Karpas-422 (cell line): ENCODE measurements around the gene GAPT. TPM values are rescaled to one million over a fixed set of nuclear protein-coding genes. Genes with fewer than 3 reads are reported as not detected.

Experiments
- DNase-seq: peaks from one replicate; pipeline ENCODE4 v3.0.0-alpha.2; 2015
- H2AFZ ChIP-seq: fragments of 200-600 bp; sonication (generic); 2 replicates; pipeline ENCODE4 v1.6.1; 2014; ENCODE audit warnings: antibody characterized with exemption, low read length, mixed read lengths
- H3K27ac ChIP-seq: fragments of 200-600 bp; sonication (generic); 2 replicates; pipeline ENCODE4 v1.5.1; 2014; ENCODE audit warnings: mild to moderate bottlenecking, low read length, moderate library complexity
- H3K27me3 ChIP-seq: fragments of 200-600 bp; sonication (generic); 2 replicates; pipeline ENCODE4 v1.6.1; 2014; ENCODE audit warnings: low read length, mixed read lengths
- H3K36me3 ChIP-seq: fragments of 200-600 bp; sonication (generic); 2 replicates; pipeline ENCODE4 v1.6.1; 2014; ENCODE audit warnings: low read length, mixed read lengths; ENCODE audit not compliant: insufficient read depth
- H3K4me1 ChIP-seq: fragments of 200-600 bp; sonication (generic); 2 replicates; pipeline ENCODE4 v1.6.1; 2014; ENCODE audit warnings: mild to moderate bottlenecking, low read length, mixed read lengths
- H3K4me2 ChIP-seq: fragments of 200-600 bp; sonication (generic); 2 replicates; pipeline ENCODE4 v1.6.1; 2014; ENCODE audit warnings: low read length, low read depth, mild to moderate bottlenecking; ENCODE audit not compliant: poor library complexity, severe bottlenecking
- H3K4me3 ChIP-seq: fragments of 200-600 bp; sonication (generic); 2 replicates; pipeline ENCODE4 v1.5.1; 2014; ENCODE audit warnings: mild to moderate bottlenecking, antibody characterized with exemption, low read length, mixed read lengths
- H3K79me2 ChIP-seq: fragments of 200-600 bp; sonication (generic); 2 replicates; pipeline ENCODE4 v1.6.1; 2014; ENCODE audit warnings: mild to moderate bottlenecking, low read length, mixed read lengths
- H3K9ac ChIP-seq: fragments of 200-600 bp; sonication (generic); 2 replicates; pipeline ENCODE4 v1.6.0; 2014; ENCODE audit warnings: low read length
- H3K9me2 ChIP-seq: fragments of 200-600 bp; sonication (generic), shearing (Covaris generic); replicated peaks from 2 replicates; pipeline ENCODE4 v1.6.0; 2014; ENCODE audit warnings: mild to moderate bottlenecking, low read length, moderate library complexity; ENCODE audit not compliant: insufficient read depth
- H3K9me3 ChIP-seq: fragments of 300-700, 200-600 bp; sonication (generic); 2 replicates; pipeline ENCODE4 v1.6.1; 2014; ENCODE audit warnings: low read length, mixed read lengths
- H4K20me1 ChIP-seq: fragments of 200-600 bp; sonication (generic); 2 replicates; pipeline ENCODE4 v1.6.1; 2014; ENCODE audit warnings: mild to moderate bottlenecking, antibody characterized with exemption, low read length, low read depth; ENCODE audit not compliant: insufficient read depth
- total RNA-seq: library from RNA; depleted of rRNA; stranded (reverse); fragments of >200 nt; shearing (Covaris generic); gene quantifications from 2 replicates; pipeline ENCODE4 v1.2.3, GENCODE V29; 2014; ENCODE audit warnings: low replicate concordance

Gene GAPT
- total RNA-seq, 1 experiment from 2014 or later = 17.8 TPM

DNA sequence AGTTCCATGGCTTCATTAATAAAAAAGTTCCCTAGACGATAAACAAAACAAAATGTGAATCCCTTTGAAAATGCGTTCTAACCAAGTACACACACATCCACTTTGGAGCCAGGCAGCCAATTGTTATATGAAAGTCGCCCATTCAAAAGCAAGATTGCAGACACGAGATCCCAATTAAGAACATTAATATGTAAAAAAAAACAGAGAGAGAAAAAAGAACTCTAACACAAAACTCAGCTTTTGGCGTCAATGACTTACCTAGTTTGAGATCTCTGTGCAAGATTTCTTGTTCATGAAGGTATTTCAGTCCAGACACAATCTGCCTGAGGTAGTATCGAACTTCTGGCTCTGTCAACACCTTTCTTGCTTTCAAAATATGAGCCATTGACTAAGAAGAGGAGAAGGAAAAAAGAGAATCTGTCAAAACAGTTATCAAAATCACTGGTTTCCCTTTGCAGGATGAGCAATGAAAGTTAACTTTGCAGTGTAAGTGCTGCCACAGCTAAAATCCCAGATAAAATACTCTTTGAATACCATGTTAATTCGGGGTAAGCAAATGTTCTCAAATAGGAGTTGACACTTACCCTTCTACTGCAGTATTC lies 33.0 kb upstream of the GAPT start:
- Histone ChIP-seq H4K20me1 (no peaks in the 10 kb centered on the region), H3K4me3 (no peak overlapping the region), H3K27me3 (no peaks in the 10 kb centered on the region), H3K4me2 (no peak overlapping the region), H3K27ac (no peak overlapping the region), H3K9me2 (no peaks in the 10 kb centered on the region), H3K4me1 (peaks cover 9% of the 10 kb centered on the region), H3K9me3 (no peaks in the 10 kb centered on the region), H3K36me3 (no peaks in the 10 kb centered on the region), H3K79me2 (no peaks in the 10 kb centered on the region), H2AFZ (no peak overlapping the region), H3K9ac (no peak overlapping the region)
- DNase-seq = no peak

DNA sequence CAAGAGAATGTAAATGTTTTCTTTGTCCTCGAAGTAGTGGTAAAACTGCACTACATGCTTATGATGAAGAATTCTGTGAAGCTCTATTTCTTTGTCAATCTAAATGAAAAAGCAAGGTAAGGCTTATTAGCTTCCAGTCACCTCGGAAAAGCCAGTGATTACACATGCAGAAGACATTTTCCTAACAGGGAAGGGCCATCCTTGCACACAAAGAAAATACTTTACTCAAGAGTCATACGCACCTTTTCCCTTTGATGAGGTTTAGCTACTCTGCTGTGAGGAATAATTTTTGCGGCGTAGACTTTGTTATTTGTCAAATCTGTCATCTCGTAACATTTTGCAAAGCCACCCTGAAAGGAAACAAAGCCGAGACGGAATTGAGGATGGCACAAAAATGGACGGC lies 32.5 kb upstream of the GAPT start:
- Histone ChIP-seq H3K4me1 (peaks cover 9% of the 10 kb centered on the region), H3K79me2 (no peaks in the 10 kb centered on the region), H3K9me2 (no peaks in the 10 kb centered on the region), H2AFZ (no peak overlapping the region), H3K36me3 (no peaks in the 10 kb centered on the region), H3K4me3 (no peak overlapping the region), H3K27me3 (no peaks in the 10 kb centered on the region), H3K4me2 (no peak overlapping the region), H4K20me1 (no peaks in the 10 kb centered on the region), H3K9me3 (no peaks in the 10 kb centered on the region), H3K9ac (no peak overlapping the region), H3K27ac (no peak overlapping the region)
- DNase-seq = no peak

DNA sequence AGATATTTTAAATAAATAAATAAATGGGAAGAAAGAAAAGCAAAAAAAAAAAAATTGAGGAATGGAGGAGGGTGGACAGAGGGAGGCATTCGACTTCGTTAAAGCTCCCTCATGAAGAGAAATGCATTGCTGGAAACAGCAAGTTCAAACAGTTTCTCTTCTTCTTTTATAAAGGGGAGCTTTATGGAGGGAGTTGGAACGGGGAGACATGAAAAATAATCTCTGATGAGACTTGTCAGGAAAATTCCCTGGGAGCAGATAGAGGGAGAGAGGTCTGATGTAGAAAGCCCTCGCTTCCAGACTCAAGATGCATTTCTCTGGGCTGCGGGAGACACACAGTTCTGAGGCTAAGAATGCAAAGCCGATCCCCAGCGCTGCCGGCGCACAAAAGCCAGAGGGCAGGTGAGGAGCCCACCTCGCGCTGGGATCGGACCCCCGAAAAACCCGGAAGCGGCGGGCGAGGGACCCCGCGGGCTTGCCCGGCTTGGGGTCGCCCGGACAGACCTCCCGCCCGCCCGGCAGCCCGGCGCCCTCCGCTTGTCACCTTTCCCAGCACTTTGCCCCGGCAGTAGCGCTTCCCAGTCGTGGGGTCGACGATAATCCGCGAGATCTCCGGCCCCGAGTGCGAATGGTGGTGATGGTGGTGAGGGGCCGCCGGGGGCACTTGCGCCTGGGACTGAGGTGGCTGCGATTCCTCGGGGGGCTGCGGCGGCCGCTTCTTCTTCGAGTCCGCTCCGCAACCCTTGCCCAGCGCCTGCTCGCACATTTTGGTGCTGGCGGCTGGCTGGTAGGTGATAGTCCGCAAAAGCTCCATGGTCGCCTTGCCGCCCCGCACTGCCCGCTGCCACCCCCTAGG lies 31.9 kb upstream of the GAPT start:
- peaks cover 9% of the 10 kb centered on the region for H3K4me1 ChIP-seq
- no peaks in the 10 kb centered on the region for H3K27me3 ChIP-seq
- no peaks in the 10 kb centered on the region for H4K20me1 ChIP-seq
- H3K79me2 ChIP-seq = no peaks in the 10 kb centered on the region
- H3K4me2 ChIP-seq = no peak overlapping the region
- H3K9ac ChIP-seq = no peak overlapping the region
- no peak for DNase-seq
- no peaks in the 10 kb centered on the region for H3K36me3 ChIP-seq
- H3K4me3 ChIP-seq = no peak overlapping the region
- H3K27ac ChIP-seq = no peak overlapping the region
- no peaks in the 10 kb centered on the region for H3K9me3 ChIP-seq
- no peak overlapping the region for H2AFZ ChIP-seq
- no peaks in the 10 kb centered on the region for H3K9me2 ChIP-seq

DNA sequence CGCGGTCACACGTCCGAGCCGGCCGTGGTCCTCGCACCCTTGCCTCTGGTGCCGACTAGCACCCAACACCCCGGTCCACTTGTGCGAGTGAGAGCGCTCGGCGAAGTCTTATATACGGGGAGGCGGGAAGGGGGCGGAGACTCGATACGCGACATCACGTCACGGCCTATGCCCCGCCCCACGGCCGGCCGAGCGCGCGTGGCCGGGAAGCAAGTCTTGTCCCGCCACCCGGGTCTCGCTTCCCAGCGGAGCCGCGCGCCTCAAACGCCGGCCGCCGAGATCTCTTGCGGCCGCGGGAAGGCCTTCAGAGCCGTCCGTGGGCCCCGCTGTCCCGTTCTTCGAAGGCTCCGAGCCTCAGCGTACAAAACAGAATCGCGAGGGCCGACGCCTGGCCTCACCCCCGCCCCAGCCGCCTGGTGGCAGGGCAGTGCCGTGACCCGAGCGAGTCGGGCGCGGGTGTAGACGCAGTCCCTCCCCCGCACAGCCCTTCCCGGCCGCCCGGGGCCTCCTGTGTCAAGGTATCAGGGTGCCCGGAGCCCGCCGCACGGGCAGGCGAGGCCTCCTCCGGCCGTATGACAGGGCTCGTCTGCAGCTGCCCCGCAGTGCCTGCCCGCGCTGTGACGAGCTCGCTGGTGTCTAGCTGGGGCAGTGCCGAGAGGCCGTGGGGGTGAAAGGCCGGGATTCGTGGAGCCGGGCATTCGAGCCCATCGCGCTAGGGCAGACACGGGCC lies 31.1 kb upstream of the GAPT start, which contains the start of gene PLK2:
Gene PLK2 (minus strand): TSS at position 85 of the 730 bp plus-strand sequence. CDS start 127 bp downstream, outside the sequence.
- no peaks in the 10 kb centered on the region for H3K79me2 ChIP-seq
- H3K36me3 ChIP-seq = no peaks in the 10 kb centered on the region
- no peaks in the 10 kb centered on the region for H3K9me3 ChIP-seq
- H3K27ac ChIP-seq = no peak within 1 kb of the TSS
- peak within 1 kb of the TSS; percentile 64 for H2AFZ ChIP-seq
- peak within 1 kb of the TSS; percentile 18; the same call in 1 of the 2 replicates for H3K9ac ChIP-seq
- no peaks in the 10 kb centered on the region for H3K27me3 ChIP-seq
- peaks cover 9% of the 10 kb centered on the region for H3K4me1 ChIP-seq
- H4K20me1 ChIP-seq = no peaks in the 10 kb centered on the region
- DNase-seq = no peak
- H3K9me2 ChIP-seq = no peaks in the 10 kb centered on the region
- H3K4me3 ChIP-seq = no peak within 1 kb of the TSS; the same call in 1 of the 2 replicates
- peak within 1 kb of the TSS; percentile 33 for H3K4me2 ChIP-seq

DNA sequence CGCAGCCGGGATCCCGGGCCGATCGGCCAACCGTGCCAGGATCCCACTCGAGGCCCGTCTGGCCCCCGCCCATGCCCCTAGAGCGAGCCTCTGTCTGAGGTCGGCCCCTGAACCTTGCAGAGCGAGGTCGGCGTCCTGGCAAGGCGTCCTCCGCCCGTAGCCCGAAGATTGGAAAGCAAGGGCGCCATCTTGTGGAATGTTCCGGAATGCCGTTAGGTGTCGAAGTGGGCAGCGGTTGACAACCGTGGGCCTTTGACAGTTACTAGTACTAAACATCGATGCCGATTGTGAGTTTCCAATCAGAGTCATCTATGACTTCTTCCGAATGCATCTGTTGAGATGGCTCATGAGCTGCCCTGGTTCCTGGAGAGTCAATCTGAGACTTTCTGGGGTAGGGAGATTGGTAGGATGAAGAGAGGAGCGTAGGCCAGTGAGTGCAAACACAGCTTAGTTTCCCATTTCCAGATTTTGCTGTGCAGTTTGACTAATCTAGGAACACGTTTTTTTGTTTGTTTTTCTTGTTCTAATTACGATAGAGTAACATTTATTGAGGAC lies 30.4 kb upstream of the GAPT start:
- H3K4me2 ChIP-seq = peak overlapping the region; percentile 33
- H3K79me2 ChIP-seq = no peaks in the 10 kb centered on the region
- H3K4me3 ChIP-seq = no peak overlapping the region; the same call in 1 of the 2 replicates
- H3K36me3 ChIP-seq = no peaks in the 10 kb centered on the region
- H3K4me1 ChIP-seq = peaks cover 9% of the 10 kb centered on the region
- peak overlapping the region; percentile 64 for H2AFZ ChIP-seq
- H3K27me3 ChIP-seq = no peaks in the 10 kb centered on the region
- H3K27ac ChIP-seq = no peak overlapping the region
- H3K9ac ChIP-seq = peak overlapping the region; percentile 18; the same call in 1 of the 2 replicates
- no peaks in the 10 kb centered on the region for H3K9me3 ChIP-seq
- peak; percentile 94 for DNase-seq
- no peaks in the 10 kb centered on the region for H3K9me2 ChIP-seq
- H4K20me1 ChIP-seq = no peaks in the 10 kb centered on the region

DNA sequence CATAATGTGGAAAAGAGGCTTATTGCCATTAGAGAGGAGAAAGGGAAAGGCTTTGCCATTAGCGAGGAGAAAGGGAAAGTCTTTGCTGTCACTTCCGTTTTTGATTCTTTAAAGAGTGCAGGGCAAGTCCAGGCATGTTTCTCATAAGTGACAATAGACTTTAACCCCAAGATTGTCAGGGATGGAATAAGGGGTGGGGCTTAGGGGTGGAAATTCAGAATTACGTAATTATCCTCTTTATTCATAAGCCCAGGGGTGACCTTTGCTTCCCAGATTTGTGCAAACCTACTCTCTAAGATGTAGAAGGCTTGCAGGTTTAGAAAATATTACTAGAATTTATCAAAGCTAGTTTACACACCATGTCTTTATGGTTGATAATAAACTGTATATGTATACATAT lies 29.1 kb upstream of the GAPT start:
- Histone ChIP-seq H3K9ac (no peak overlapping the region), H3K27me3 (no peaks in the 10 kb centered on the region), H3K79me2 (no peaks in the 10 kb centered on the region), H2AFZ (peak overlapping the region; percentile 4; the same call in 1 of the 2 replicates), H3K9me2 (no peaks in the 10 kb centered on the region), H3K4me1 (peaks cover 9% of the 10 kb centered on the region), H3K4me2 (no peak overlapping the region), H3K36me3 (no peaks in the 10 kb centered on the region), H3K27ac (no peak overlapping the region), H3K9me3 (no peaks in the 10 kb centered on the region), H3K4me3 (no peak overlapping the region), H4K20me1 (no peaks in the 10 kb centered on the region)
- DNase-seq = peak; percentile 42

DNA sequence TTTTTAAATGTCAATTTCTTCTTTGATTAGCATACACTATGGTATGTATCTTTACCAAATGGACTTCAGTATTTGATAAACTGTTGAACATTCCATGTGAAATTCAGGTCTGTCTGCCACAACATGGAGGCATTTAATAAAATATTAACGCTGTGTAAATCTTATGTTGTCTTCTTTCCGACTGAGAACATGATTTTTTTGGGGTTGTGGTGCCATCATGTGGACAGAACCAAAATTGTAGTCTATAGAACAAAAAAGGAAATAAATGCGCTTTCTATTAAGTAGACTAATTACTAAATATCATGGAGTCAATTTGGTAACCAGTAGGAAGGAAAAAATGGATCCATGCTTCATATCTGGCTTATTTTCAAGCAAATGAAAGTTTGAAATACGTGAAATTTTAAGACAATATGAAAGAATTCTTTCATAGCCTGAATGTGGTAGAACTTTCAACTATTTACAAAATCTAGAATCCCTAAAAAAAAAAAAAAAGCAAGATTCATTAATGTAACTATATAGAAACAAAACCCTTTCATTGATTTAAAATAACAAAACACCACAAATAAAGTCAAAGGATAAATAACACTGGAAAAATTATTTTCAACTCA lies 28.5 kb upstream of the GAPT start:
- Histone ChIP-seq H3K27me3 (no peaks in the 10 kb centered on the region), H4K20me1 (no peaks in the 10 kb centered on the region), H3K4me3 (no peak overlapping the region), H3K4me2 (no peak overlapping the region), H3K9me2 (no peaks in the 10 kb centered on the region), H3K79me2 (no peaks in the 10 kb centered on the region), H3K4me1 (peaks cover 9% of the 10 kb centered on the region), H3K9me3 (no peaks in the 10 kb centered on the region), H3K9ac (no peak overlapping the region), H3K36me3 (no peaks in the 10 kb centered on the region), H3K27ac (no peak overlapping the region), H2AFZ (0 out of 2 replicates have a peak overlapping the region, but pooled peaks have one; percentile 4)
- peak; percentile 85 for DNase-seq
